MM.1S (cell line): ENCODE results near the gene UBXN11.

Experiments used
- CTCF ChIP-seq: fragments of 300-600 bp; sonication (generic); IDR thresholded peaks from 2 replicates; pipeline ENCODE4 v1.5.1; 2016; ENCODE audit warnings: antibody characterized with exemption, low read length, mixed read lengths
- EZH2 ChIP-seq: fragments of 300-600 bp; sonication (generic); optimal IDR thresholded peaks from 2 replicates; pipeline ENCODE3; 2017; ENCODE audit warnings: low read depth, mild to moderate bottlenecking, antibody characterized with exemption, low read length, mixed read lengths
- EZH2phosphoT487 ChIP-seq: fragments of 300-600 bp; sonication (generic); IDR thresholded peaks from 2 replicates; pipeline ENCODE4 v1.6.1; 2018; ENCODE audit warnings: antibody characterized with exemption, low read length

- TF ChIP-seq CTCF (no peak), EZH2 (no peak), EZH2phosphoT487 (no peak)
Measured at GRCh38 chr1:26314501-26314900, 8.1 kb upstream of the UBXN11 start.
